ENCODE data around the gene TMEM45A.

DNA sequence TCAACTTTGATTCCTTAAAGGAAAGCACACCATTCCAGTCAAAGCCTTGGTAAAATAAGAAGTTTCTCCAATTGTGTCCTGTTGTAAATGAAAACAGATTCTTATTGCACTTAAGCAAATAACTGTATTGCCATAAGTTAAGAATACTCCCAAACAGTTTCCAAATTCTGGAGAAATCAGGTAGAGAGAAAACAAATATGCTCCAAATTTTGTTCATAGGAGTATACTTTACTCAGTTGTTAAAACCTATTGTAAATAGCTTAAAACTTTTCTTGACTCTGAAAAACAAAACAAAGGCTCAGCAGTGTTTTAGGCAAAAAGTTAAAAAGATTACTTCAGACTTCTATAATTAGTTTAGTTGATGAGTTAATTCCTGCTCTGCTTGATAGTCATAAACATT is 48.7 kb upstream of the TMEM45A start:
- TF ChIP-seq POLR2AphosphoS5 (IDR thresholded peaks at IDR 0.05) = no peak
- TF ChIP-seq, protein P1, sequence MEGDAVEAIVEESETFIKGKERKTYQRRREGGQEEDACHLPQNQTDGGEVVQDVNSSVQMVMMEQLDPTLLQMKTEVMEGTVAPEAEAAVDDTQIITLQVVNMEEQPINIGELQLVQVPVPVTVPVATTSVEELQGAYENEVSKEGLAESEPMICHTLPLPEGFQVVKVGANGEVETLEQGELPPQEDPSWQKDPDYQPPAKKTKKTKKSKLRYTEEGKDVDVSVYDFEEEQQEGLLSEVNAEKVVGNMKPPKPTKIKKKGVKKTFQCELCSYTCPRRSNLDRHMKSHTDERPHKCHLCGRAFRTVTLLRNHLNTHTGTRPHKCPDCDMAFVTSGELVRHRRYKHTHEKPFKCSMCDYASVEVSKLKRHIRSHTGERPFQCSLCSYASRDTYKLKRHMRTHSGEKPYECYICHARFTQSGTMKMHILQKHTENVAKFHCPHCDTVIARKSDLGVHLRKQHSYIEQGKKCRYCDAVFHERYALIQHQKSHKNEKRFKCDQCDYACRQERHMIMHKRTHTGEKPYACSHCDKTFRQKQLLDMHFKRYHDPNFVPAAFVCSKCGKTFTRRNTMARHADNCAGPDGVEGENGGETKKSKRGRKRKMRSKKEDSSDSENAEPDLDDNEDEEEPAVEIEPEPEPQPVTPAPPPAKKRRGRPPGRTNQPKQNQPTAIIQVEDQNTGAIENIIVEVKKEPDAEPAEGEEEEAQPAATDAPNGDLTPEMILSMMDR (IDR thresholded peaks at IDR 0.05; ENCODE audit: poor library complexity, severe bottlenecking) = no peak

All from neural cell (in vitro differentiated cells).